NCI-H1694 treated with DMSO at 0.1 percent for 48 hours (cell line): Measurements from ENCODE around the gene ITPR2.

Source experiments
- DNase-seq: peaks from one replicate; lab custom pipeline; 2025; lab: John Stamatoyannopoulos, UW

ITPR2 gene

GRCh38 chr12:26821212-26821701 lies 11.7 kb downstream of the ITPR2 start:
- DNase-seq, result no peak

GRCh38 chr12:26818636-26819035 lies 14.4 kb downstream of the ITPR2 start:
- DNase-seq, result no peak

DNA sequence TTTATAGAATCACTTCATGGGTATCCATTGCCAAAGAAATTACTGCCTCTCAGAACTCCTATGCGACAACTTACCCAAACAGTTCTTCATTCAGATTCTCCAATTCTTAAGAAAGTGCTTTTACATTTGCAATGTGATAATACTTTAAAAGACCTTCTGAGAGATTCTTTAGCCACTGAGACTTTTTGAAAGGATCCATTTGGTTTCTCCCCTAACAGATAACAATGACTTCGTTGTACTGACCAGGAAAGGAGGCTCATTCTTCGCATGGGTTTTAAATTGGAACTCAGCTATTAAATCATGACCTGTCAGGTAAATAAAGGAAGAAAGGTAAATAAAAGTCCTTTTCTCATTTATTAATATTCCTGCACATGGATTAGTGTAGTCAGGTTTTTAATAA lies 14.8 kb downstream of the ITPR2 start:
- DNase-seq, result no peak

GRCh38 chr12:26817183-26817591 lies 15.8 kb downstream of the ITPR2 start:
- no peak for DNase-seq

DNA sequence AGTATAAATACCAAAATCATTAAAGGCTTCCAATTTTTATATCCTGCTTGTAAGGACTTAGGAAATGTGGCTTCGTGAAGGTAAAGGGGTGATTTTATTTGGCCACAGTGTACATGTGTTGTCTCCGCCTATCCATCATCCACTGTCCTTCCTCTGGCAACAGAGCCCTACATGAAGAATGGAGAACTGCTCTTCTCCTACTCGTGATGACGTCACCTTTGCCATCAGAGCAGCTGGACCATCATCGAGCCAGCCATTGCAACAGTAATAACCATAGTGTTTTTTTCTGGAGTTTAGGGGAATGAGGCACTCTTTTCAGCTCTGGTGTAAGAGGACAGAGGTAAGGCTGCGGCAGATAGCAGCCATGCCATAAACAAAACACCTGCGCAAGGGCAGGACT lies 19.2 kb downstream of the ITPR2 start:
- DNase-seq, result no peak

DNA sequence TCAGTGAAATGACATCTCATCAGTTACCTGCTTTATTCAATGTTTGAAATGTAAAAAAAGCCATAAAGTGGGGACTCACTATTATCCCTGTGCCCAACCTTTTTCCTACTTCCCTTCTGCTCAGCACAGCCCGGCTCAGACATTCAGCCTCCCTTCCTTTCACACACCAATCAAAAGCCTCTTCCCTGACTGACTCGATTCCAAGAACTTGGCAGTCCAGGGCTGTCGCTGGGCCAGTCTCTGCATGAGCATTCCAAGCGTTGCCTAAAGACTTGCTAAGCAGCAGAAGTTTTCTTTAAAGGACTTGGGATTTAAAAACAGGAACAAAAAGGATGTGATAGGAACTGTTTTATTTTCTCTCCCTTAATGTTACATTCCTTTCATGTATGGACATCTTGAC lies 22.7 kb downstream of the ITPR2 start:
- no peak for DNase-seq

GRCh38 chr12:26809611-26810285 lies 23.2 kb downstream of the ITPR2 start:
- DNase-seq, result no peak

- no peak for DNase-seq
Observed at GRCh38 chr12:26808766-26809476, 24.1 kb downstream of the ITPR2 start.

- DNase-seq, result no peak
Observed at GRCh38 chr12:26807292-26807691, 25.7 kb downstream of the ITPR2 start.

- DNase-seq, result no peak
Observed at GRCh38 chr12:26806556-26806955, 26.4 kb downstream of the ITPR2 start.

DNA sequence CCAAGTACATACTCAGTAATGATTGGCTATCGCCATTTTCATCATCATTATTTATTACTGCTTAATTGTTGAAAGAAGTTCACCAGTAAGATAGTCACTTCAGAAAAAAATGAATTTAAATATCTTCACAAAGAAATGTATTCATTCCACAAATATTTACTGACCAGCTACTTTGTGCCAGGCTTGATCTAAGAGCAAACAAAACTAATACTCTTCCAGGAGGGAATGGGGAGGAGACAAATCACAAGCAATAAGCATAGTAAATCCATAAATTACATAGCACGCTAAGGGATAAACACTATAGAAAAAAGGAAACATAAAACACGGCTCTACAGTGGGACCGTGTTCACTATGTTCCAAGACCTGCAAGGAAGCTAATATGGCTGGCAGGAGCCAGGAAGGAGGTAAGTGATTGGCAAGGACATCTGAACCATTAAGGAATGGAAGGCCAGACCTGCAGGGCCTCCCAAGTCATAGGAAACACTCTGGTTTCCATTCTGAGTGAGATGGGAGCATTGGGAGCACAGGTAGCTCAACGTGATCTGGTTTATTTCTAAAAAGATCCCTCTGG lies 27.5 kb downstream of the ITPR2 start:
- no peak for DNase-seq

- DNase-seq, result no peak
Observed at GRCh38 chr12:26803552-26803951, 29.4 kb downstream of the ITPR2 start.

DNA sequence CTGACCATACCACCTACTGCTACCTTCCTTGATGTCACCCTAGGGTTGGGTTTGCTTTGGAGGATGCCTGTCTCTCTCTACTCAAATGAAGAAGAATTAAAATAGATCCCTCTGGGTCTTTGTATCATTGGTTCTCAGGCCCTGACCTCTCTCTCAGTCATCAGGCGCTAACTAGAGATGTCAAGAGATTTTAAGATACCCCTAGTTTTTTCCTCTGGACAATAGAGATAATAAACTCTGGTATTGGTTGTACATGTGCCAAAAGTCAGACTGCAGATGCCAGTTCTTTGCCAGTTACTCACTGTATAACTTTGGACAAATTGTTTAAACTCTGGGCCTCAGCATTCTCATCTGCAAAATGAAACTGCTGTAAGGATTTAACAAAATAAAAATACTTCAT lies 31.5 kb downstream of the ITPR2 start:
- DNase-seq, result no peak

- DNase-seq, result no peak
Observed at GRCh38 chr12:26800858-26801257, 32.1 kb downstream of the ITPR2 start.

- DNase-seq, result no peak
Observed at GRCh38 chr12:26800347-26800746, 32.6 kb downstream of the ITPR2 start.

DNA sequence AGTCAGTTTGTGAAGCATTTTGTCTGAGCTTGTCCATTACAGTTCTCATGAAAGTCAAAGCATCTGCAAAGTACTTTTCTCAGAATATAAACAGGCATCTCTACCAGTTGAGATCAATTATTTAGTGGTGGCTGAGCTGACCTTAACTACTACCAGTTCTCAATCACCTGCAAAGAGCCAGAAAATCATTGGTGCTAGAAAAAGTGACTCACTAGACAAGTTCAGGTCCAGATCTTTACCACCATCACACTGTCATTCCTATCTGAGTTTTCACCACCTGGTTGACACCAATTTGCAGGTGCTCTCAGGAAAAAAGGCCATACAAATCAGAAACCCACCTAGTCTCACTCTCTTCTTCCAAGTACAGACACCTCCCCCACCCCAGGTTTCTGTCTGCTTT lies 33.3 kb downstream of the ITPR2 start:
- no peak for DNase-seq

DNA sequence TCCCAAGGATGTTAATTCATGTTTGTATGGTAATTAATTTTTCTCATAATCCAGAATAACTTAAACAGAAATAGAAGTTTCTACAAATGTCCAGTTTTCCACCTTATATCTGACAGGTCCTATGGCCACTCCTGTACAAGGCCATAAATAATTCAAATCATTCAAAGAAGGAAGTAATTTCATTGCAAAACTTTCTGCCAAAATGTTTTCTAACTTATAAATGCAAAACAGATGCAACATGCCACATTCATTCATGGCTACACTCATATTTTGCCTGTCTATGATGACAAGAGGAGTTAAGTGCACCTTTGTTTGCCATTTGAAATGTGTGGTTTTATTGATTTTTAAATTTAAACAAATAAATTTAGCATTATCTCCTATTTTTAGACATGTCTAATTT lies 34.4 kb downstream of the ITPR2 start:
- DNase-seq, result no peak

DNA sequence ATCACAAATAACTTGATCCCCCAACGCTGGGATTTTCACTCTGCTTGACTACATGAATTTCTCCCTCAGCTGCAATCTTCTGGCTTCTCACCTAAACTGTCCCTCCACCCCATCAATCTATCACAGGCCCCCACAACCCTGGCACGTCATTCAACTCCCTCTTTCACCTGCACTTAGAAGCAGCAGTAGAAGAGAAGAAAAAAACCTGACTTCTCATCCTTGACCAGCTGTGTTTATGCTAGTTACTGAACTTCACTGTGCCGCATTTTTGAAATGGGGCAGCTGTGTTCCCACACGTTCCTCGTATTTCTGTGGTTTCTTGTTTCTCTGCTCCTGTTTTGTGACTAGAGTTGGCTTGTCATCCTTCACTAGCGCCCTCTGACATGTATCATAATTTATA lies 35.0 kb downstream of the ITPR2 start:
- no peak for DNase-seq

- no peak for DNase-seq
Observed at GRCh38 chr12:26795910-26796309, 37.1 kb downstream of the ITPR2 start.

DNA sequence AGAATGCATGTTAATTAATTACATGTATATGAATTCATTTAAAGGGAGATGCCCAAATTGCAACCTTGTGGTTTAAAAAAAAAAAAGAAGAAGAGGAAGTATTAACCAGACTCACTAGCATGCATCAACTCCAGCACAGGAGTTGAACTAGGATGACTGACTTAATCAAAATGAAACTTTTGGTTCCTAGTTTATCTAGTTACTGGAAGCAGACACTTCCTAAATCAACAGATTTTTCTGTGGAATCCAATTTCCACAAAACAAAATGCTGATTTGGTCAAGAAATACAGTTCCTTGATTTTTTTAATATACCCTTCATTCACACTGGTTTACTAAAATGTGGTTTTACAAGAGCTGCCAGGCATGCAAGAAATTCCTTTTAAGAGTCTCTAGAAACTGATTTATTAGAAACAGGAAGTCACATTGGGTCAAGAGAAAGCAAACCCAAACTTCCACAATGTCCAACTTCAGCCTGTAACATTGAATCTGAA lies 41.6 kb downstream of the ITPR2 start:
- no peak for DNase-seq

GRCh38 chr12:26790645-26790994 lies 42.4 kb downstream of the ITPR2 start:
- no peak for DNase-seq

DNA sequence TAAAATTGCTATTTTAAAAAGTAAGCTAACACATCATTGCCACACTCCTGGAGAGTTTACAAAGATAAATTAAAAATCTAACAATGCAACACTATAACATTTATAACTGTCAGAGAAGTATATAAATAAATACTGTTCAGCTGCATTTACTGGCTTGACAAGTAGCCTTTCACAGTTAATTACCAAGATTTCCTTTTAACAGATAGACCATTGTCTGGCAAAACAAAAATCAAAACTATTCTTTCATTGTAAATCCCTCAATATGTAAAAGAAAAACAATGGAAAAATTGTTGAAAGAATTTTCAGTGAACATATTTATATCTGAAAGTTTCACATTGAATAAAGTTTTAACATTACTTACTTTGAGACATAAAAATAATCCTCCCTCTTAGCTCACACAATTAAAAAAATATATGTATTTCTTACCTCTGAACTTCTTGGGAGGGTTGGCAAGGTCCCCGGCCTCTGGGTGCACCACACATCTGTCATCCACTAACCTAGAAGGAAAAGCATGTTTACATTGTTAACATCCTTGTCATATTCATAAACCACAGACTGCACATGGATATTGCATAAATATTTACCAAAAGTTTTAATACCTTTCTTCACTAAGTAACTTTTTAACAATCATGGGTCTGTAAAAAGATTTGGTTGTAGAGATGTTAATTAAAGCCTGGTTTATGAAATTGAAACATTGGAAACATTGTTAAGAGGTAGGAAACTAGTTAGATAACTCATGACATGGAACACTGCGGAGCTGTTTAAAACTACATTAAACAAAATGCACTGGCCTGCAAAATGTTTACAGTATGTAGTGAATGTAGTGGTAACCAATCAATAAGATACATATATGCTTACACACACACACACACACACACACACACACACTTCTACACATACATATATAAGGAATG lies 43.0 kb downstream of the ITPR2 start:
- DNase-seq, result no peak
